GM06990 (cell line): ENCODE measurements around the gene RNF187.
"Not testable (repeated sequence)": the region's sequence is repeated elsewhere in the genome, so short reads cannot be mapped to it uniquely, and the experiment has no call there.

ENCODE experiments used
- DNase-seq: peaks from one replicate; pipeline ENCODE4 v3.0.0-alpha.2; 2011; ENCODE audit not compliant: insufficient read length; ENCODE audit errors: extremely low read depth
- H3K27me3 ChIP-seq: replicated peaks from 2 replicates; pipeline ENCODE4 v1.6.0; 2011; ENCODE audit warnings: low read length; ENCODE audit not compliant: control insufficient read depth, insufficient read depth
- H3K36me3 ChIP-seq: 2 replicates; pipeline ENCODE4 v1.5.1; 2011; ENCODE audit warnings: low read length; ENCODE audit not compliant: control insufficient read depth, insufficient read depth
- H3K4me3 ChIP-seq: replicated peaks from 2 replicates; pipeline ENCODE4 v1.5.1; 2011; ENCODE audit warnings: low read depth, mild to moderate bottlenecking, control low read depth, low read length
- CTCF ChIP-seq: IDR thresholded peaks from 2 replicates; pipeline ENCODE4 v1.5.1; 2011; ENCODE audit warnings: low read length, control low read depth, mild to moderate bottlenecking, inconsistent platforms; ENCODE audit not compliant: insufficient read depth, poor library complexity, severe bottlenecking

RNF187 gene

GRCh38 chr1:228465571-228466146 lies 21.5 kb upstream of the RNF187 start:
- H3K4me3 ChIP-seq: no peak overlapping the region
- no peak for TF ChIP-seq CTCF
- peaks cover 1% of the 10 kb centered on the region; the same call in 1 of the 2 replicates for H3K27me3 ChIP-seq
- no peak for DNase-seq
- no peaks in the 10 kb centered on the region for H3K36me3 ChIP-seq

DNA sequence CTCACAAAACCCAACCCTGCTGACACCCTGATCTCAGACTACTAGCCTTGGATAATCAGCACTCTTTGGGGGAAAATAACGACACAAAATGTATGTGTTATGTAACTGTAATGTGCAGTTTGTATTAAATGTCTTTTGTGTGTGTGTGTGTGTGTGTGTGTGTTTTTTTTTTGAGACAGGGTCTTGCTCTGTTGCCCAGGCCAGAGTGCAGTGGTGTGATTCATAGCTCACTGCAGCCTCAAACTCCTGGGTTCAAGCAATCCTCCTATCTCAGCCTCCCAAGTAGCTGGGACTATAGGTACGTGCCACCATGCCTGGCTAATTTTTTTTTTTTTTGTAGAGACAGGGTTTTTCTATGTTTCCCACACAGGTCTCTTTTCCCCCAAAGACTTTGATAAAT lies 19.0 kb upstream of the RNF187 start:
- not testable (repeated sequence) for H3K4me3 ChIP-seq, H3K27me3 ChIP-seq, DNase-seq, H3K36me3 ChIP-seq

- TF ChIP-seq CTCF: no peak
- no peak overlapping the region for H3K4me3 ChIP-seq
- no peak for DNase-seq
- no peaks in the 10 kb centered on the region for H3K36me3 ChIP-seq
- peaks cover 1% of the 10 kb centered on the region; the same call in 1 of the 2 replicates for H3K27me3 ChIP-seq
Observed at GRCh38 chr1:228469413-228470162, 17.6 kb upstream of the RNF187 start.

DNA sequence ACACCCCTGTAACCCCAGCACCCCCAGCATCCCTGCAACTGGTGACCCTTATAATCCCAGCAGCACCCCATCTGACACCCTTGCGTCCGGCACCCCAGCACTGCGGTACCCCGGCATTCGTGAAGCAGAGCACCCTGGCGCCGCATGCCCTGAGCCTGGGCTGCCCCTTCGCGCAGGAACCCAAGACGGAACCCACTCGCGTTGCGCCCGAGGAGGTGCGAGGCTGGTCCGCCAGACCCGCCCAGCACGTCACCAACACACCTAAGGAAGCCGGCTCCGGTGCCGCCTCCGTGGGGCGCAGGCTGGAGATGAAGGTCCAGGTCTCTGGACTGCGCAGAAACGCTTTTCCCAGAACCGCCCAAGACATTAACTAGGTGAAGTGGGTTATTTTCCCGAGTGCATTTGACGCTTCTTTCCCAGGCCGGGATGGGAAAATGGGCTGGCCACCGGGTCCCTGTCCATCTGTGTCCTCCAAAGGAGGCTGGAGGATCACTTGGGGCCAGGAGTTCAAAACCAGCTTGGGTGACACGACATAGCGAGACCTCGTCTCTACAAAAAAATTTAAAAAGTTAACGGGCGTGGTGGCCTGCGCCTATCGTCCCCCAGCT lies 15.9 kb upstream of the RNF187 start:
- Histone ChIP-seq H3K27me3 (peaks cover 1% of the 10 kb centered on the region; the same call in 1 of the 2 replicates), H3K36me3 (no peaks in the 10 kb centered on the region), H3K4me3 (no peak overlapping the region)
- no peak for DNase-seq
- TF ChIP-seq CTCF: no peak

- Histone ChIP-seq H3K4me3 (no peak overlapping the region), H3K27me3 (peaks cover 1% of the 10 kb centered on the region; the same call in 1 of the 2 replicates), H3K36me3 (no peaks in the 10 kb centered on the region)
- peak; percentile 78 for TF ChIP-seq CTCF
- no peak for DNase-seq
Observed at GRCh38 chr1:228471762-228472398, 15.3 kb upstream of the RNF187 start.

DNA sequence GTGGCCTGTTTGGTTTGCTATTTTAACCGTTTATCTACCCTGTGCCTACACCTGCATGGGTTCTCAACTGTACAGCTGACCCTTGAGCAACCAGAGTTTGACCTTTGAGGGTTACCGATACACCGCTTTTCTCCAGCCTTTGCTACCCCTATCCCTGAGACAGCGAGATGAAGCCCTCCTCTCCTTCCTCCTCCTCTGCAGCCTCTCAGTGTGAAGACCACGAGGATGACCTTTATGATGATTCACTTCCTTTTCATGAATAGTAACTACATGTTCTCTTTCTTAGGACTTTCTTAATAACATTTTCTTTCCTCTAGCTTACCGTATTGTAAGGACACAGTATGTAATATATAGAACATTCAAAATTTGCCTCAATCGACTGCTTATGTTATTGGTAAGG lies 14.5 kb upstream of the RNF187 start:
- no peak for TF ChIP-seq CTCF
- peaks cover 1% of the 10 kb centered on the region; the same call in 1 of the 2 replicates for H3K27me3 ChIP-seq
- H3K36me3 ChIP-seq: no peaks in the 10 kb centered on the region
- DNase-seq: no peak
- no peak overlapping the region for H3K4me3 ChIP-seq
